Stimulated activated CD8-positive, alpha-beta memory T cell treated with anti-CD3 and anti-CD28 coated beads, Interleukin-7, amount 100 ng/mL, for 48 hours (primary cell): ENCODE data around the gene PGAP6.
"Not testable (repeated sequence)": the region's sequence is repeated elsewhere in the genome, so short reads cannot be mapped to it uniquely, and the experiment has no call there.

ENCODE experiments used
- DNase-seq, 2 donors: peaks; one replicate each; pipeline ENCODE4 v3.0.0-alpha.2; 2020; ENCODE audit warnings: low read depth in 1 of 2; ENCODE audit errors: extremely low read depth in 1 of 2

The PGAP6 gene

DNA sequence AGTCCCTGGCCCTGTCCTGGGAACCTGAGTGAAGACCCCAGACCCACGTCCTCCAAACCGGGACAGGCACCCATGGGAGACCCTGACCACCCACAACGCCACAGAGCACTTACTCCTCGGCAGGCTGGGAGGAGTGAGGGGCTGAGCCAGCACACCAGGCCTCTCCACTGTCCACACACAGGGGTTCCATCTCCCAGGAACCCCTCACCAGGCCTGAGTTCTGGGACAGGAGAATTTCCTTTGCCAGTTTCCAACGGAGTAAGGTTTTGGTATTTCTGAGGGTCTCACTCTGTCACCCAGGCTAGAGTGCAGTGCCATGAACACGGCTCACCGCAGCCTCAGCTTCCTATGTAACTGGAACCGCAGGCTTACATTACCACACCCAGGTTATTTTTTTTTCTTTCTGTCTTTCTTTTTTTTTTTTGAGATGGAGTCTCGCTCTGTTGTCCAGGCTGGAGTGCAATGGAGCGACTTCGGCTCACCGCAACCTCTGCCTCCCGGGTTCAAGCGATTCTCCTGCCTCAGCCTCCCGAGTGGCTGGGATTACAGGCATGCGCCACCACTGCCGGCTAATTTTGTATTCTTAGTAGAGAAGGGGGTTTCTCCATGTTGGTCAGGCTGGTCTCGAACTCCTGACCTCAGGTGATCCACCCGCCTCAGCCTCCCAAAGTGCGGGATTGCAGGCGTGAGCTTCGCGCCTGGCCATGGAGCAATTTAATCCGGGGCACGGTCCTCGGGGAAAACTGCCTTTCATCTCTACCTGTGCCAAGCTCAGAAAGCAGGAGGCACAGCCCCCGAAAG is 1.6 kb downstream of the PGAP6 start:
- no peak for DNase-seq

DNA sequence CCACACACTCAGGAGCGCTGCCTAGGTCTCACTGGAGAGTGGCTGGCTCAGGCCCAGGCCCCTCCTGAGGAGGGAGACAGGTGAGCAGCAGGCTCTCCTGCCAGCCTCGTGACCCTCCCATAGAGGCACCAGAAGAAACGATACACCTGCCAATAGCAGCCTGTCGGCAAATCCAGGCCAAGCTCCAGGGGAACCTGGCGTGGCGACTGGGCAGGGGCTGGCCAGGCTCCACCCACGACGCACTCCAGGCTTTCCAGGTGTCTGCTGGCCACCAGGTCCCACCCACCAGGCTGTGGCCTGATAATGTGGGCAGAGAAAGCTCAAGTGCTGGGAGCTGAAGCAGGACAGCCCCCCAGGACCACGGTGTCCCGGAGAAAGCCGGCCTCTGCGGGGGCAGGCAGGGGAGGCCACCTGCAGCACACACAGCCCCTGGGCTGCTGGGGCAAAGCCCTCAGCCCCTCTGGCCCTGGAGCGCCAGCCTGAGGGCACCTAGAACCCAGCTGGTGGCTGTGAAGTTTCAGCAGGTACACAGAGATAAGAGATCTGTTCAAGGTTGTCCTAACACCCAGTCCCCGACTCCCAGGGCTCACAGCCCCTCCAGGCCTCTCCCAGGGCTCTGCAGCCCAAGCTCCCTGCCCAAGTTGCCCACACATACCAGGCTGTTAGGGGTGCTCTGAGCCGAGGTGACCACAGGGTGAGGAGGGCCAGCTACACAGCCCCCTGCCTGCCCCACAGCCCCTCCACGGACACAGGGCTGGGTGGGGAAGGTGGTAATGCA is 2.4 kb downstream of the PGAP6 start:
- DNase-seq: no peak

DNA sequence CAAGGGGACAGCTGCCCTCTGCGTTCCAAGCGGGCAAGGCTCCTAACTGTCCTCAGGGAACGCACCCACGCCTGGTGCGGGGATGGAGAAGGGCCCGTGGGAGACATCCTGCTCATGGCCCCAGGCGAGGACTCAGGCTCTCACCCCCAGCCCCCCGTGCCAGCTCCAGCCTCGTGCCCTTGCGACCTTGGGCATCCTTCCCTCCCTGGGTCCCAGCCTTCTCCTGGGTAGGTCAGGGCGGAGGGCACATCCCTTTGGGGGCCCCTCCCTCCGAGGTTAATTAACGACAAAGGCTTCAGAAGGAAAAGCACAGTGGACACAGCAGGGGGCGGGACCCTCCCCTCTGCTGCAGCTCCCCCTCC is 3.0 kb downstream of the PGAP6 start:
- no peak for DNase-seq

DNA sequence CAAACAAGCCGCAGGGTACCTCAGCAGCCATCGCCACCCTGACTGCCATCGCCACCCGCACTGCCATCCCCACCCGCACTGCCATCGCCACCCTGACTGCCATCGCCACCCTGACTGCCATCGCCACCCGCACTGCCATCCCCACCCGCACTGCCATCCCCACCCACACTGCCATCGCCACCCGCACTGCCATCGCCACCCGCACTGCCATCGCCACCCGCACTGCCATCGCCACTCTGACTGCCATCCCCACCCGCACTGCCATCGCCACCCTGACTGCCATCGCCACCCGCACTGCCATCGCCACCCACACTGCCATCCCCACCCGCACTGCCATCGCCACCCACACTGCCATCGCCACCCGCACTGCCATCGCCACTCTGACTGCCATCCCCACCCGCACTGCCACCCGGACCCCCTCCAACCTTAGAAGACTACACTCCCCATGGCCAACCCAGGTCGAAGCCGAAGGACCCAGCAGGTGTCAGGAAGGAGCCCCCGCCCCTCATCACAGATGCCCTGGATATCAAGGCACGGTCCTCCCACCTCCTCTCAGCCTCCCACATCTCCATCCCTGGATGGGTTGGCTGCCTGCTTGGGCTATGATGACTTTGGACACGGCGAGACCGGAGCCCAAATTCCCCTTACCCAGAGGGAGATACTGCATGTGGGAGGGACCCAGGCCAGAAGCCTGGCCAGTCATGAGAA is 3.5 kb downstream of the PGAP6 start:
- not testable (repeated sequence) for DNase-seq

DNA sequence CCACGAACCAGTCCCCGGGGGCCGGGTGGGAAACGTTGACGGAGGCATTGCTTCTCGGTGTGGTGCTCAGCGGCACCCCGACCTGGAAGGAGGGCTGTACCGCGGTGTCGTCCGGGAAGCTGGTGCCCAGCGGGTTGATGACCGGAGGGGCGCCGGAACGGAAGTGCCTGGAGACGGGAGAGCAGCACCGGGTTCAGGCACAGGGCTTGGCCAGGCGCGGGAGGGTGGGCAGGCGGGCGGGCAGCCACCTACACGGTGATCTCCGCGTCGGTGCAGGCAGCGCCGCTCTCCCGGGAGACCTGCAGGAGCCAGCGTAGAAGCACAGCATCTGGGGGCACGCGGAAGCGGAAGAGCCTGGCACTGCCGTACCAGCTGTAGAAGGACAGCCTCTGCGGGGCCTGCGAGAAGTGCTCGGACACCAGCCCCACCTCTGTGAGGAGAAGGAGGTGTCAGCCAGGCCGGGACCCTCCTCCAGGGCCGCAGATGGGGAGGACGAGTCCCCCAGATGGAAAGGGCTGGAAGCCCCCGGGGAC is 4.3 kb downstream of the PGAP6 start:
- no peak for DNase-seq

DNA sequence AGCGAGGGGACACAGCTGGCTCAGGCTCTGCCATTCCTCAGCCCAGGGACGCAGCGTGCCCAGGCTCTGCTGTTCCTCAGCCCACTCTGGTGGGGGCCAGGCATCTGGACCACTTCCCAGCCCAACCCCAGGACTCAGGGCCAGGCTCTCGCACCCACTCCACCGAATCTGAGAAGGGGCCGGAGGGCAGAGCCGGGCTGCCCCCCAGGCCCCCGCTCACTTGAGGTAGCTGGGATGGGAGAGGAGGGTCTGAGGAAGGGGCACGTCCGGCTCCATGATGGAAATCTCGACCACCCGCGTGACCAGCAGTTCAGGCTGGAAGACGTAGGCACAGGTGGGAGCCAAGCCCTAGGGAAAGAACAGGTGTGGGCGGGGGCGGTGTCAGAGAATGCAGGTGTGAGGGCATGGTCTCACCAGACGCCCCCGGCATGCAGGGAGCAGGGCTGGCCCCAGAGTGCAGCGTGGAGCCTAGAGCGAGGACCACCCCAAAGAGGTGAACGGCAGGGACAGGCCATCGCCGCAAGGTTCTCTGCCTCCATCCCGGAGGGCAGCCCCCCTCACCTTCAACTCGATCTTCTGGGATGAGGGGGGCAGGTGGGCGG is 4.9 kb downstream of the PGAP6 start:
- DNase-seq: no peak

DNA sequence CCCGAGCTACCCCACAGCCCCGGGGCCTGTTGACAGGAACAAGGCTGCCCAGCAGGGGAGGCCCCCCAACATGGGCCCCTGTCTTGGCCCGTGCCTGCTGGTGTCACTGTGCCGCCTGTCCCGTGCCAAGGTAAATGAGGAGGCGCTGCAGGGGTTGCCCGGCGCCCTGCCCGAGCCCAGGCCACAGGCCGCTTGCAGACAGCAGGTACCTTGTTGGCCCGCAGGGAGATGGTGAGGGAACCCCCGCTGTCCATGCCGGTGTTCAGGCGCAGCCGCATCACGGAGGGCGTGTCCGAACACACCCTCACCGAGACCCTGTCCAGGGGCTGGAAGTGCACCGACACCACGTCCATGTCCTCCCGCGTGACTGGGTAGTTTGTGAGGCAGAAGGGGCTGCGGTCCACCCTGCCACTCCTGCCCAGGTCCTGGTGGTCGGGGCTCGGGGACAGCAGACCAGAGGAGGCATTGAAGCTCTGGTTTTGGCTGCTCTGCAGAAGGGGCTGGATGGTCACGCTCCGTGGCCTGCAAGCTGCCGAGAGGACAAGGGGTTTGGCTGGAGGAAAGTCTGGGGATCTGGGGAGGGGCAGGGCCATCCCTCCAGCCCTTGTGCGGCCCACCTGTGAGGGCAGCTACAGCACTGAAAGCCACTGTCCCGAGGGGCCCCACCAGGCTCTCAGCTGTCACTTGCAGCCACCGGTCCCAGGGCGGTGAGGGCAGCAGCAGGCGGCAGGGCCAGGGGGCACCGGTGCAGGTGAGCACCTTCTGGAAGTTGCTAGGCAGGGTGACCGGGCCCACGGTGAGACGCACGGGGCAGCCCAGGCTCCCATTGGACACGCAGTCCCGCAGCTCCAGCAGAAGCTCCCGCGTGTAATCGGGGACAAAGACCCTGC is 5.6 kb downstream of the PGAP6 start:
- no peak for DNase-seq

DNA sequence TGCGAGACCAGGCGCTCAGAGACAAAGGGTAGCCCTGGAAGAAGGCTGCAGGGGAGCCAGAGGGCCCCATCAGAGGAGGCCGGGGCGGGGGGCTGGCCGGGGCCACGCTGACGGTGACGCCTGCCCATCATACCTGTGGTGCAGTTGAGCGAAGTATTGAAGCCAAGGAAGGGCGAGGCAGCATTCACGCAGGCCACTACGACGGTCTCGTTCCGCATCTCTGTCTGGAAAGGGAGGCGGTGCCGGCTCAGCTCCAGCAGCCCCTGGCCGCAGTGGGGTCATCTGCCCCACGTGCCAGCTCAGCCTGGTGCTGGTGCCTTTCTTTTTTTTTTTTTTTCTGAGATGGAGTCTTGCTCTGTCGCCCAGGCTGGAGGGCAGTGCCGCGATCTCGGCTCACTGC is 6.6 kb downstream of the PGAP6 start:
- no peak for DNase-seq

DNA sequence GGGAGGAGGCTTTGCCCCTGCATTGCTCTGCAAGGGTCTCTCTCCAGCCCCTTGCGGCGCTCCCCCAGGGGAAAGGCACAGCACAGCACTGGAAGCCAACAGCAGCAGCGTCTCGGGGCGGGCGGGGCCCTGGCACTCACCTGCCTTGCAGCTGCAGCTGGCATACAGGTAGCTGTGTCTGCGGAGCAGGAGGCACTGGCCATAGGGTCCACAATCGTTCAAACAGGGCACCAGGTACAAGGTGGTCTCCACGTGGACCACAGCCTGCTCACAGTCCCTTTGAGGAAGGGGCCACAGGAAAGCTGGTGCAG is 7.2 kb downstream of the PGAP6 start:
- DNase-seq: no peak

DNA sequence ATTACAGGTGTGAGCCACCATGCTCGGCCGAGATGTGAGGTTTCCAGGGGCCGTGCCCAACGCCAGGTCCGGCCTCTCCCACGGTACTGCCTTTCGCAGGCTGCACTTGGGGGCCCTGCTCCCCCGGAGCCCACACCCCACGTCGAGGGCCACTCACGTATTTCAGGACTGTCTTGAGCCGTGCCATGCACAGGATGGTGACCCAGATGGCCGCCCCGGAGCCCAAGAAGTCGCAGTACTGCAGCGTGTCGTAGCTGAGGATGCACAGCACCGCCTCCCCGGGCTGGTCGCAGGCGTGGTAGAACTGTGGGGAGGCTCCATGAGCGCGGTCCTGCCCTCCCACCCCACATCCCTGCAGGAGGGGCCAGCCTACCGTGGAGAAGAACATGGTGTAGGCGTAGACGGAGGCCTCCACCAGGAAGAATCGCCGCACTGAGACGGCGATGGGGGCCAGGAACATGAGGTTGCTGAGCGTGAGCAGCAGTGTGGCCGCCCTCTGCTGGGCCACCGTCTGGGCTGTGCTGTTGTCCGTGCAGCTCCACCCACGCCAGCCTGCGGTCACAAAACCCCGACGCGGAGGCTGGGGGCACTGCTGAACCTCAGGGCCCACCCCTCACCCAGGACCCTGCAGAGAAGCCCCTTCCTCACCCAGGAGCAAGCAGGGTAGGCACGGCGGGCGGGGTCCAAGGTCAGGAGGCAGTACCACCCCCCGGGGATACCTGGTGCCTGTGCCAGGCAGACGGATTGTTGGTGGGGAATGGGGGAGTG is 7.7 kb downstream of the PGAP6 start:
- DNase-seq: no peak

DNA sequence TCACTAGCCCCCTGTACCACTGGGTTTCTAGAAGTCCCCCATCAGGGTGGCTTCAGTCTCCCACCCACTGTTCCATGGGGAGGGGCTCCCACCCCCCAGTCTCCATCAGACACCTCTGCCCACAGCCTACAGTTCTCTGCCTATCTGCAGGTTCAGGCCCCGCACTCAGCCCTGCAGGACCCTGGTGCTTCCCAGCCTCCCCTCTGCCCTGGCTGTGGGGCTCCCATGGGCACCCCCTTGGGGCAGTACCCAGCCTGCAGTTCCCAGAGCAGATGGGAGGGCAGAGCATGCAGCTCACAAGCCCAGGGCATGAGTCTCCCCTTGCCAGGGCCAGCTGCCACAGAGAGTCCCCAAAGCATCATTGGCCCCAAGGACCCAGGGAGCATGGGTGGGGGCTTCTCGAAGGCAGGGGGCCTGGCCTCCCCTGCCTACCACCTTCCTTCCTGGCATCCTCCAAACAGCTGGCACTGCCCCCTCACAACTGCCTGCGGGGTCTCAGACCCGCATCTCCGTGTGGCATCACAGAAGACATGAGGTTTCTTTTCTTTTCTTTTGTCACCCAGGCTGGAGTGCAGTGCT is 8.7 kb downstream of the PGAP6 start:
- DNase-seq: no peak

DNA sequence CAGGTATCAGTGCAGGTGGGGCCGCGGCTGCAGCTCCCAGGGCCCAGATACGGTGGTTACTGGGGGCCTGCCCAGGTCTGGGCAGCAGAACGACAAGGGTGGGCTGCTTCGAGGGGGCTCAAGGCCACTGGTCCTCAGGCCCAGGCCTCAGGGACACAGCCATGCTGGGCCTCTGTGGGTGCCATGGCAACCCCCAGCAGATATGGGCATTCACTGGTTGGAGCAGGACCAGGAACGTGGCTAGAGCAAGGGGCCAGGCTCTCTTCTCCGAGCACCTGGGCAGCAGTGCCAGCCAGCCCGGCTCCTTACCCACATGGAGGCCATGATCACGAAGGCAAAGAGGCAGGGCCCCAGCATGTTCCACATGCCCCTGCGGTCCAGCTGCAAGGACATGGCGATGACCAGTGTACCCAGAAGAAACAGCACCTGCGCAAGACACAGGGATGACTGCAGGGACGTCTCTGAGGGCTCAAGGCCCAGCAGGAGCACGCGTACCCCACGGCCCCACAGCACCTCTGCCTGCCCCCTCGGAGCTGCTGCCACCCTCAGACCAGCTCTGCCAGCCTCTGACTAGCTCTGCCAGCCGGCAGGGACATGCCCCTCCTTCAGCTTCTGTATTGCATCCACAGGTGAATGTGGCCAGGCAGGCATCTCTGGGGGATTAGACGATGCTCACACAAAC is 9.3 kb downstream of the PGAP6 start:
- DNase-seq: no peak

DNA sequence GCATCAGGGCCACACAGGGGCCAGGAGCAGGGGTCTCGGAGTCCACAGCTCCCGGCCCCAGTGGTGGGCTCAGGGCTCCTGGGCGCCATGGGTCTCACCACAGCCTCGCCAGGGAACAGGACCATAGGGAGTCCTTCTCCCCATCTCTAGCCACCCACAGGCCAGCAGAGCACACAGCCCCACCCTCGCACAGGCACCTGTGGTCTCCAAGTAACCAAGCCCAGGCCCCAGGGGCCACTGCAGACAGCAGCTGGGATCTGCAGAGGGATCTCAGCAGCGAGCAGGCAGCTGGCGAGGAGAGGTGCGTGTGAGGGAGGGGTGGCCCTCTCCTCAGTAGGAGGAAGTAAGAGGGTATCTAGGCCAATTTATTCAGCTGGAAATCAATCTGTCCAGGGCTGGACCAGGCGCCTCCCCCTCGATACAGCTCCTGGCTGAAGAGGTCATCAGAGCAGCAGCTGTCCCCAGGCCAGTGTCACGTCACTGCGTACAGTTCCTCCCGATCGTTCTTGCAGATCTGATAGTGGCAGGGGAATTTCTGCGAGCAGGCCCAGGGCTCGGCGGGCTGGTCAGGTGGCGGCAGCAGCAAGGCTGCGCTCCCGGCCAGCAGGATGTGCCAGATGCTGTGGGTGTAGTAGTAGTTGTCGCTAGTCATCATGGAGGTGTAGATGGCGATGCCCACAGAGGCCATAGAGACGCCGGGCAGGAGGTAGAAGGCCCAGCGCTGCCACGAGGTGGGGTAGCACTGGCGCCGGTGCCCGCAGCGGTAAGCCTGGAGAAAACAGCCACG is 10.1 kb downstream of the PGAP6 start:
- no peak for DNase-seq

DNA sequence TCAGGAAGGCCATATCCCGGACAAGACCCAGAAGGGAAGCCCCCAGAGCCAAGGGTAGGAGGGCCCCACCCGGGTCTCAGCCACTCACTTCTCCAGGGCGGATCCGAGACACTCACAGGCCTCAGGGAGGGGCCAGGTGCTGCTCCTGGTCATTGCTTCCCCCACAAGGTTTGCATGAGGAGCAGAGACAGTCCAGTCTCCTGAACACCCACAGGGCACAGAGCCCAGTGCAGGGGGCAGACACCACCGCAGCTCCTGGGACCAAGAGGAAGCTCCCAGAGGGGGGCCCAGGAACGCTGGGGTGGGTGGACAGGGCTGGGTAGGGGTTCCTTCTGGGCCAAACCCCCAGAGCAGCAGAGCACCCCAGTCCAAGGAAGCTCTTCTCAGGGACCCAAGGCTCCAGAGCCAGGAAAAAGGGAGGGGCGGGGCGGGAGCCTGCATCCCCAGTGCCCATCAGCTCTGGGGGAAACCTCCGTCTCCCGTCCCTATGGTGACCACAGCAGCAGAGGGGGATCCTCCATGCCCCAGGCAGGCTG is 10.7 kb downstream of the PGAP6 start:
- DNase-seq: no peak

DNA sequence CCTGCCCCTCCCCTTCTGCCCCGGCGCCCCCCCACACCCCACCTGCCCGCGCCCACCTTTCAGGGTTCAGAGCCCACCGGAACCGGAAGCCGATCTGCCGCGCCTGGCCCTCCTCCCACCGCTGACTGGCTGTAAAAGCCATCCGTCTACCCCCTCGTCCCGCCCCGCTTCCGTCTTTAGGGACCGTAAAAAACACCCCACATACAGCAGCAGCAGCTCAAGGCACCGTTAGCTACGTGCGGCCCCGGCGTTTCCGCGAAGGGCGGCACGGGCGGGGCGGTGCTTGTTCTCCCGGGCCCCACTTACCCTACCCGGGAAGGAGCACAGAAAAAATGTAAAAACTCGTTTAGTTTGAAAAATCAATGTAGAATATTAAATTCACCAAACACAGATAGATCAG is 11.3 kb downstream of the PGAP6 start, which contains the start of gene MRPL28:
MRPL28 (minus strand) TSS at position 96 of the 400 bp plus-strand sequence. CDS start 320 bp downstream, outside the sequence.
- peak; percentile 79 to 90 for DNase-seq

DNA sequence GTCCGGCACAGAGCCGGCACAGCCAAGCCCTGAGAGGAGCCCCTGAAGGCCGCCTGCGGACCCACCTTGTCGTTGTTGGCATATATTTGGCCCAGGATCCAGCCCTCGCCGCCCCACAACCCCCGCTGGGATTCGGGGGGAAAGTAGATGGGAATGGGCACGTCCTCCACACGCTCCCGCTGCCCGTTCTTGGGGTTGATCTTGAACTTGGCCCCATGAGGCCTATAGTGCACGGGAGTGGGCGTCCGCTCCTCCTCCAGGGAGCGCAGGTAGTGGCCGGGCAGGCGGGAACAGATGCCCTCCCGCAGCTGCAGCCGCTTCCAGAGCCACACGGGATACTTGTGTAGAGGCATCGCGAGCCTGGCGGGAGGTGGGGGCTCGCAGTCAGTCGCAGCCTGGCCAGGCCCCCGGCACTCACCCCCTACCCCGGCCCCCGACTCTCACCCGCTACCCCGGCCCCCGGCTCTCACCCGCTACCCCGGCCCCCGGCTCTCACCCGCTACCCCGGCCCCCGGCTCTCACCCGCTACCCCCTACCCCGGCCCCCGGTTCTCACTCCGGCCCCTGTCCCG is 11.8 kb downstream of the PGAP6 start:
- no peak for DNase-seq

DNA sequence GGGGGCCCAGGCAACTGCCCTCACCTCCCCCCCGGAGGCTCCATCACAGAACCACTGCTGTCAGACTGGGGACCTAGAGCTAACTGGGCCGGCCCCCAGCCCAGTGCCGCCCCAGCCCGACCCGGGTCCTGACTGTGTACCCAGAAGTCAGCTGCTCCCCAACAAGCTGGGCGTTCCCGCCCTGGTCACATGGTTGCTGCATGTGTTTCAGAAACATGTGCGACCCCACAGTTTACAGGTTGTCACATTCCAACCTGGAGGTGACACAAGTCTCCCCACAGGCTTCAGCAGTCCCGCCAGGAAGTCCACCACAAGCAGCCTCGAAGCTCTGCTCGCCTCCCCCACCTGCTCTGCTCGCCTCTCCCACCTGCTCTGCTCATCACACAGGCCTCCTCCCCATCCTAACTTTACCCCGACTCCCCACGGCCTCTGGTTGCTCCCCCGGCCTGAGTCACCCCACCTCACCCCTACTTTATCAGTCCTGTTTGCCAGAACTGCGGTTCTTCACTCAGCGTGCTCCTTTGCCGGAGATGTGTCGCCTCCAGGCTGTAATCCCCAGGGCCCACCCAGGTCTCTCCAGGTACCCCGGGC is 12.4 kb downstream of the PGAP6 start:
- no peak for DNase-seq
